HEK293 (cell line): ENCODE data around the gene METTL22.

Experiments
- GLI2 ChIP-seq: fragments of 450-650 bp; formaldehyde crosslinking; IDR thresholded peaks from 2 replicates; pipeline ENCODE4; 2017; ENCODE audit warnings: missing biosample characterization, missing genetic modification characterization, low read depth, borderline replicate concordance
- OVOL3 ChIP-seq: fragments of 450-650 bp; formaldehyde crosslinking; IDR thresholded peaks from 2 replicates; pipeline ENCODE4 v1.5.1; 2016; ENCODE audit warnings: missing biosample characterization, missing genetic modification characterization
- TCF7L2 ChIP-seq: IDR thresholded peaks from 2 replicates; pipeline ENCODE4 v1.6.1; 2011; ENCODE audit warnings: low read depth, mild to moderate bottlenecking, inconsistent platforms, low read length, moderate library complexity, borderline replicate concordance
- ZNF791 ChIP-seq: fragments of 450-650 bp; formaldehyde crosslinking; IDR thresholded peaks from 2 replicates; pipeline ENCODE4 v1.5.1; 2016; ENCODE audit warnings: missing biosample characterization, missing genetic modification characterization
- TF ChIP-seq, protein P1 (sequence below): fragments of 450-650 bp; formaldehyde crosslinking; IDR thresholded peaks from 2 replicates; pipeline ENCODE4 v1.5.1; 2016; ENCODE audit warnings: missing biosample characterization, missing genetic modification characterization

DNA sequence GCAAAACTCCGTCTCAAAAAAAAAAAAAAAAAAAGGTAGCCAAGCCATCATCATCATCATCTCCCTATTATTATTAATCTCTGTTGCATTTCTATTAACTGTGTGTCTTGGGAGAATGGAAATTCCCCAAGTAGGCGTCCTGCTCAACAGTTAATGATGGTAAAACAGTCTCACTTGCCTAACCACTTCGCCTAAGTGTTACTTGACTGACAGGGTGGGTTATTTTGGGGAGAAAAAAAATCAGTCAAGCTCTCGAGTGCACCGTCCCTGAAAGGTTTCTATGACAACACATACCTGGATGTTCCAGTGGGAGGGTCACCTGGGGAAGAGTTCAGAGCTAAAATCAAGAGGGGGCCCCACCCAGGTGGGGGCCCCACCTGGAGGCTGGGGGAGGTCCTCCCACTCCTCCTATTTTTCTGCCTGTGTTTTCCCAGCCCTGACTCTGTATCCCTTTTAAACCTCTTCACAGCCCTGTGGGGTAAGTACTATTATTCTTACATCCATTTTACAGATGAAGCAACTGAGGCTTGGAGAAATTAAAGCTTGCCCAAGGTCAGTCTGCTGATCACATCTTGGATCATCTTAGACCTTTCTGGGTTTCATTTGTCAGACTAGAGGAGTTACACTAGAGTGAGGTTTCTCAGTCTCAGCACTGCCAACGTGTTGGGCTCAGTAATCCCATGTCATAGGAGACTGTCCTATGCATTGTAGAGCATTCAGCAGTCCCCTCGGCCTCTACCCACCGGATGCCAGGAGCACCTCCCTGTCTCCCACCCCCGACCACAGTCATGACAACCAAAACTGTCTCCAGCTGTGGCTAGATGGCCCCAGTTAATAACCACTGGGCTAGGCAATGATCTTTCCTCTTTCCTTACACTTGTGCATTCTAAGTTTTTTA lies 41.9 kb downstream of the METTL22 start:
- TF ChIP-seq TCF7L2, result no peak
- TF ChIP-seq, protein P1, sequence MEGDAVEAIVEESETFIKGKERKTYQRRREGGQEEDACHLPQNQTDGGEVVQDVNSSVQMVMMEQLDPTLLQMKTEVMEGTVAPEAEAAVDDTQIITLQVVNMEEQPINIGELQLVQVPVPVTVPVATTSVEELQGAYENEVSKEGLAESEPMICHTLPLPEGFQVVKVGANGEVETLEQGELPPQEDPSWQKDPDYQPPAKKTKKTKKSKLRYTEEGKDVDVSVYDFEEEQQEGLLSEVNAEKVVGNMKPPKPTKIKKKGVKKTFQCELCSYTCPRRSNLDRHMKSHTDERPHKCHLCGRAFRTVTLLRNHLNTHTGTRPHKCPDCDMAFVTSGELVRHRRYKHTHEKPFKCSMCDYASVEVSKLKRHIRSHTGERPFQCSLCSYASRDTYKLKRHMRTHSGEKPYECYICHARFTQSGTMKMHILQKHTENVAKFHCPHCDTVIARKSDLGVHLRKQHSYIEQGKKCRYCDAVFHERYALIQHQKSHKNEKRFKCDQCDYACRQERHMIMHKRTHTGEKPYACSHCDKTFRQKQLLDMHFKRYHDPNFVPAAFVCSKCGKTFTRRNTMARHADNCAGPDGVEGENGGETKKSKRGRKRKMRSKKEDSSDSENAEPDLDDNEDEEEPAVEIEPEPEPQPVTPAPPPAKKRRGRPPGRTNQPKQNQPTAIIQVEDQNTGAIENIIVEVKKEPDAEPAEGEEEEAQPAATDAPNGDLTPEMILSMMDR, result no peak
- no peak for TF ChIP-seq OVOL3 (tag by site-specific recombination)
- TF ChIP-seq GLI2, result no peak
- TF ChIP-seq ZNF791 (tag by site-specific recombination), result no peak
